CD4-positive, alpha-beta T cell (primary cell): ENCODE data around the gene ATF4. TPM values are rescaled to one million over a fixed set of nuclear protein-coding genes. Genes with fewer than 3 reads are reported as not detected.

ENCODE experiments used
- ATAC-seq: fragments of 200-7000 bp; cut with Tn5 transposase; one replicate; pipeline ENCODE4 v1.10.0; 2022; ENCODE audit warnings: mild to moderate bottlenecking; ENCODE audit not compliant: poor library complexity
- CTCF ChIA-PET: fragments of 350-600 bp; sonication (Branson Sonifier 250); formaldehyde crosslinking; loops from one replicate; lab custom pipeline; 2021; ENCODE audit warnings: antibody characterized with exemption, inconsistent platforms; lab: Charles Lee
- POLR2A ChIA-PET: fragments of 350-600 bp; sonication (Branson Sonifier 250); formaldehyde crosslinking; loops from one replicate; lab custom pipeline; 2021; ENCODE audit warnings: antibody characterized with exemption, inconsistent platforms; lab: Charles Lee
- DNase-seq, 14 experiments: peaks; one replicate each; pipeline ENCODE4 v3.0.0-alpha.2; 2013 to 2020; ENCODE audit warnings: mixed read lengths in 2 of 14
- H3K27ac ChIP-seq, 2 donors: one replicate each; pipeline versions ENCODE4 v1.5.1 to v1.7.0; 2013; ENCODE audit warnings: low read length in 2 of 2, low read depth in 1 of 2, mild to moderate bottlenecking in 1 of 2
- H3K27me3 ChIP-seq, 2 experiments: 1 replicate in 1 of 2; 2 replicates in 1 of 2; pipeline versions ENCODE4 v1.6.1 to v1.7.0; 2013; ENCODE audit warnings: low read length in 2 of 2, control low read depth in 1 of 2, mild to moderate bottlenecking in 1 of 2, moderate library complexity in 1 of 2; ENCODE audit not compliant: insufficient read depth in 2 of 2, control insufficient read depth in 1 of 2
- H3K36me3 ChIP-seq: one replicate; pipeline ENCODE4 v1.6.1; 2013; ENCODE audit warnings: low read length, control low read depth; ENCODE audit not compliant: insufficient read depth
- H3K4me1 ChIP-seq: one replicate; pipeline ENCODE4 v1.6.1; 2013; ENCODE audit warnings: low read length, control low read depth; ENCODE audit not compliant: insufficient read depth
- H3K4me3 ChIP-seq: one replicate; pipeline ENCODE4 v1.5.1; 2013; ENCODE audit warnings: mild to moderate bottlenecking, low read length, moderate library complexity
- H3K9me3 ChIP-seq, 2 experiments: 1 replicate in 1 of 2; 2 replicates in 1 of 2; pipeline versions ENCODE4 v1.6.1 to v1.7.0; 2013; ENCODE audit warnings: low read length in 2 of 2, mild to moderate bottlenecking in 2 of 2, control low read depth in 1 of 2, moderate library complexity in 1 of 2; ENCODE audit not compliant: control insufficient read depth in 1 of 2, insufficient read depth in 1 of 2
- H3K27ac Mint-ChIP-seq: one replicate; pipeline ENCODE4 v1.8.0; 2020; ENCODE audit warnings: mixed read lengths
- H3K27me3 Mint-ChIP-seq: one replicate; pipeline ENCODE4 v1.8.0; 2021; ENCODE audit warnings: mixed read lengths
- H3K36me3 Mint-ChIP-seq: one replicate; pipeline ENCODE4 v1.8.0; 2021; ENCODE audit warnings: low read depth, mixed read lengths
- H3K4me1 Mint-ChIP-seq: one replicate; pipeline ENCODE4 v1.8.0; 2021; ENCODE audit warnings: low read depth, mixed read lengths
- H3K4me3 Mint-ChIP-seq: one replicate; pipeline ENCODE4 v1.8.0; 2020; ENCODE audit warnings: mild to moderate bottlenecking, mixed read lengths
- H3K9me3 Mint-ChIP-seq: one replicate; pipeline ENCODE4 v1.8.0; 2020; ENCODE audit warnings: mixed read lengths
- intact Hi-C, 2 experiments: fragments of 100-400 bp; cut with DNase I in 1 of 2; cut with micrococcal nuclease in 1 of 2; formaldehyde crosslinking; loops; one replicate each; pipeline versions ENCODE4 v1.15.1 to v1.9.0; 2023 to 2025; cut with DNase I, micrococcal nuclease
- total RNA-seq, 174 experiments: library from RNA in 2 of 174; stranded (reverse) in 2 of 174; gene quantifications; one replicate each; pipeline ENCODE4 v1.2.3 and lab custom pipeline; 2021 to 2026
- TF ChIP-seq, protein P1 (sequence below): fragments of 200-600 bp; IDR thresholded peaks from one replicate; pipeline ENCODE4 v1.8.0; 2022; ENCODE audit warnings: antibody characterized with exemption, mild to moderate bottlenecking

Gene ATF4
- total RNA-seq, 2 experiments from 2014 or later: 358 to 365 TPM

DNA sequence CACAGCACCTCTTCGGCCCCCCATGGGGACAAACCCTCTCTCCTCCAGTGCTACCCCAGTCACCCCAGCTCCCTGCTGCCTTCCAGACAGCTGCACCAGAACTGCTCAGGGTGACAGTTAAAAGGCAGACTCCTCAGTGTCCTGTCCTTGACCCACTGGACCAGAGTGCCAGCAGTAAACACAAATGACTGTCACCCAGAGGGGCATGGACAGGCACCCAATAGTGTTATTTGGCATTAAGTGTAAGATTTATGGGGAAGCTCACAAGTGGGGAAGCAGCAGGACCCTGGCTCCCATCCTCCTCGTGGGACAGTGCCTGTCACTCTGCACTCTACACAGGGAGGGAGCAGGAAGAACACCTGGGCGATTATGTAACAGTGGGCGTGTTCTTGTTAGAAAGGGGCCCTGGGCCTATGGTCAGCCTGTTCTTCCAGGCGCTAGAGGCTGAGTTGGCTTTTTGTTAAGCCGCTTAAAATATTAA lies 7.2 kb downstream of the ATF4 start:
- no peak overlapping the region for H3K4me3 ChIP-seq
- peak overlapping the region; percentile 89 for H3K27ac Mint-ChIP-seq
- H3K9me3 ChIP-seq: no peaks in the 10 kb centered on the region
- peaks cover 52% of the 10 kb centered on the region for H3K36me3 ChIP-seq
- H3K27ac ChIP-seq: peak overlapping the region; percentile 48
- TF ChIP-seq, protein P1, sequence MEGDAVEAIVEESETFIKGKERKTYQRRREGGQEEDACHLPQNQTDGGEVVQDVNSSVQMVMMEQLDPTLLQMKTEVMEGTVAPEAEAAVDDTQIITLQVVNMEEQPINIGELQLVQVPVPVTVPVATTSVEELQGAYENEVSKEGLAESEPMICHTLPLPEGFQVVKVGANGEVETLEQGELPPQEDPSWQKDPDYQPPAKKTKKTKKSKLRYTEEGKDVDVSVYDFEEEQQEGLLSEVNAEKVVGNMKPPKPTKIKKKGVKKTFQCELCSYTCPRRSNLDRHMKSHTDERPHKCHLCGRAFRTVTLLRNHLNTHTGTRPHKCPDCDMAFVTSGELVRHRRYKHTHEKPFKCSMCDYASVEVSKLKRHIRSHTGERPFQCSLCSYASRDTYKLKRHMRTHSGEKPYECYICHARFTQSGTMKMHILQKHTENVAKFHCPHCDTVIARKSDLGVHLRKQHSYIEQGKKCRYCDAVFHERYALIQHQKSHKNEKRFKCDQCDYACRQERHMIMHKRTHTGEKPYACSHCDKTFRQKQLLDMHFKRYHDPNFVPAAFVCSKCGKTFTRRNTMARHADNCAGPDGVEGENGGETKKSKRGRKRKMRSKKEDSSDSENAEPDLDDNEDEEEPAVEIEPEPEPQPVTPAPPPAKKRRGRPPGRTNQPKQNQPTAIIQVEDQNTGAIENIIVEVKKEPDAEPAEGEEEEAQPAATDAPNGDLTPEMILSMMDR: no peak
- peaks cover 96% of the 10 kb centered on the region for H3K4me1 ChIP-seq
- intact Hi-C loops: loop anchor here in 1 of 2 experiments (5.0 kb wide), 1 partner anchor 655 kb away; the partner anchor contains the start of gene CBX6
- no peaks in the 10 kb centered on the region for H3K27me3 ChIP-seq
- ChIA-PET POLR2A (interaction anchor here (3.6 kb wide), 1 partner anchor 209 kb away, joined by 45 read pairs; the partner anchor contains the start of gene RPL3), CTCF (interaction anchor here (0.9 to 1.4 kb wide), 2 partner anchors 31 to 34 kb away, joined by 3 read pairs; no protein-coding TSS in a partner anchor)
- H3K4me3 Mint-ChIP-seq: peak overlapping the region; percentile 68
- H3K27me3 Mint-ChIP-seq: no peaks in the 10 kb centered on the region
- DNase-seq (no peak), ATAC-seq (no peak)
- no peaks in the 10 kb centered on the region for H3K9me3 Mint-ChIP-seq
- peaks cover 79% of the 10 kb centered on the region for H3K36me3 Mint-ChIP-seq
- peaks cover 89% of the 10 kb centered on the region for H3K4me1 Mint-ChIP-seq

DNA sequence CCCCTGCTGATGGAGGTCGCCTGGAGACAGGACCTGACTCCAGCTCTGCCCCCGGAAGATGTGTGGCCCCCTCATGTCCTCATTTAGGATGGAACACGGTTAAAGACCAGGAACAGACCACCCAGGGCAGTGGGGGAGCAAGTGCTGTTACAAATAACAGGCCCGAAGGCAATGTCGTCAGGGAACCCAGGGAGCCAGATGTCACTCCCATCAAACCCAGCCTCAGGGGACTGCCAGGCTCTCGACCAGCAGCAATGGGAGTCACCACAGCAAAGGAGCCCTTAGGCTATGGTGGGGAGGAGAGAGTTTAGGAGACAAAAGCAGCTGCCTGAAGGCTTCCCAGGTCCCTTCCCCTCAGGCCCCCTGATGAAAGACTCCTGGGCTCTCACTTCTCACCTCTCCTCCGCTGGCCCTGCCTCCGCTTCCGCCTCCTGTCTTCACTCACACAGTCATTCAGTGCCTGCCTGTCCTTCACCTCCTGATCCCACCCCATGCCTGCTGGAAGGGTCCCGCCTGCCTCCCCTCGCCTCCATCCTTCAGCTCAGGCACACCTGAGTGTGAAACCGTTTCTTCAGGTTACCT lies 7.8 kb downstream of the ATF4 start:
- Mint-ChIP-seq H3K4me3 (peak overlapping the region; percentile 68), H3K27ac (peak overlapping the region; percentile 89), H3K36me3 (peaks cover 76% of the 10 kb centered on the region), H3K9me3 (no peaks in the 10 kb centered on the region), H3K27me3 (no peaks in the 10 kb centered on the region), H3K4me1 (peaks cover 88% of the 10 kb centered on the region)
- intact Hi-C loops: loop anchor here in 1 of 2 experiments (2.0 to 5.0 kb wide), 2 partner anchors 13 to 656 kb away; partner anchors contain the start of gene CBX6
- POLR2A ChIA-PET: interaction anchor here (0.6 to 5.1 kb wide), 12 partner anchors 6 to 812 kb away, joined by 3 to 129 read pairs (median 8); partner anchors contain the start of genes ATF4, RPL3, TAB1 and TNRC6B
- CTCF ChIA-PET: interaction anchor here (0.6 to 4.8 kb wide), 10 partner anchors 11 to 508 kb away, joined by 3 to 69 read pairs (median 6); partner anchors contain the start of genes ATF4 and TAB1
- no peak overlapping the region for H3K4me3 ChIP-seq
- no peaks in the 10 kb centered on the region for H3K27me3 ChIP-seq
- H3K4me1 ChIP-seq: peaks cover 89% of the 10 kb centered on the region
- no peak for ATAC-seq
- TF ChIP-seq, protein P1: no peak
- H3K27ac ChIP-seq: peak overlapping the region; percentile 25 to 48
- H3K36me3 ChIP-seq: peaks cover 45% of the 10 kb centered on the region
- no peaks in the 10 kb centered on the region for H3K9me3 ChIP-seq
- DNase-seq: peak in 1 of 14 experiments; percentile 42

DNA sequence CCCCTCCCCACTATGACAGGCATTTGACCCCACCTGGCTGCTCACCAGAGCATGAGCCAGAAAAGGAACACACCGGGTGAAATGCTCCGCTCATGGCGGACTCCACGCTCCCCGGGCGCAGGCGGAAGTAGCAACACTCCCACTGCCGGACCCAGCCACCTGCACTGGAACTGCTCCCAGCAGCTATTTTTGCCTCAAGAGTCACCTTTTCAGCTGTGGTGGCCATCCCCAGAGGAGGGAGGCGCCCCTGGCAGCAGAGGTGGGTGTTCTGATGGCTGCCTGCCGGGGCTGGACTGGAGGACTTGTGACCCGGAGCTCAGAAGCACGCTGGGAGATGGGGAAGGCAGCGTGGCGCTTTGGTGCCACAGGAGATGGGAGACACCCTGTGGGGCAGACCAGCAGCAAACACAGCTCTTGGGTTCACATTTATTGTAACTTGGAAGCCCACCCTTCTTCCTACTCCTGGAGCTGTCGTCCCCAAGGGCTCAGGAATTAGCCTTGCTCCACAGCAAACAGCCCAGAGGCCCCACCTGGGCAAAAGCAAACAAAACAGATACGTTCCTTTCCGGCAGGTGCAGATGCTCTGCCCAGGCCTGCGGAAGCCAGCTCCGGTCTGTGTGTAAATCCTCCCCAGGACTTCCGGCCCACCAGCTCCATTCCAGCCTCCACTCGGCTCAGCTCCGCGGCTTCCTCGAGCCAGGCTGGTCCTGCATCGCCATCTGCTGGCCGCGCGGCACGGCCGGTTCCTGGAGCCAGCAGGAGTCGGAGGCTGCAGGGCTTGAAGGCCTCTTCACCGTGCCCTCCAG lies 8.5 kb downstream of the ATF4 start:
- Histone ChIP-seq H3K27ac (peak overlapping the region; percentile 20 to 39), H3K9me3 (no peaks in the 10 kb centered on the region), H3K27me3 (no peaks in the 10 kb centered on the region), H3K4me3 (peak overlapping the region; percentile 13), H3K4me1 (peaks cover 90% of the 10 kb centered on the region), H3K36me3 (peaks cover 40% of the 10 kb centered on the region)
- Mint-ChIP-seq H3K4me3 (peak overlapping the region; percentile 82), H3K27me3 (no peaks in the 10 kb centered on the region), H3K9me3 (no peaks in the 10 kb centered on the region), H3K27ac (peak overlapping the region; percentile 87), H3K36me3 (peaks cover 72% of the 10 kb centered on the region), H3K4me1 (peaks cover 86% of the 10 kb centered on the region)
- ChIA-PET POLR2A (interaction anchor here (0.6 to 5.1 kb wide), 19 partner anchors 7 to 811 kb away, joined by 3 to 129 read pairs (median 6); partner anchors contain the start of genes ATF4, MIEF1, RPL3 and SYNGR1), CTCF (interaction anchor here (0.5 to 4.8 kb wide), 38 partner anchors 11 to 798 kb away, joined by 3 to 69 read pairs (median 4); partner anchors contain the start of genes ATF4, GRAP2, MIEF1 and RPL3)
- intact Hi-C loops: loop anchor here (1.0 to 5.0 kb wide), 7 partner anchors 14 to 657 kb away; partner anchors contain the start of gene CBX6 (in 1 of the 2)
- TF ChIP-seq, protein P1: peak; percentile 96
- peak; percentile 51 for ATAC-seq
- peak; percentile 88 to 97 (median 92) for DNase-seq
